Calu3 (cell line): ENCODE results near the gene ABCC6. TPM values are rescaled to one million over a fixed set of nuclear protein-coding genes. Genes with fewer than 3 reads are reported as not detected.

Experiments
- BruUV-seq: library from RNA; stranded (reverse); fragments of 400-500 nt; replicated peaks from 2 replicates; lab custom pipeline; 2021; lab: Mats Ljungman, UMichigan
- CTCF ChIA-PET: fragments of 300-600 bp; sonication (Branson Sonifier 250); formaldehyde crosslinking; loops from one replicate; lab custom pipeline; 2022; ENCODE audit warnings: antibody characterized with exemption; lab: Charles Lee
- DNase-seq: peaks from one replicate; pipeline ENCODE4 v3.0.0; 2022
- H3K27ac Mint-ChIP-seq: one replicate; pipeline ENCODE4 v1.8.0; 2022; ENCODE audit warnings: mixed read lengths; ENCODE audit not compliant: unreplicated experiment
- H3K27me3 Mint-ChIP-seq: one replicate; pipeline ENCODE4 v1.8.0; 2022; ENCODE audit warnings: mixed read lengths; ENCODE audit not compliant: unreplicated experiment
- H3K36me3 Mint-ChIP-seq: one replicate; pipeline ENCODE4 v1.8.0; 2022; ENCODE audit warnings: mild to moderate bottlenecking, moderate library complexity, mixed read lengths; ENCODE audit not compliant: insufficient read depth, unreplicated experiment
- H3K4me1 Mint-ChIP-seq: one replicate; pipeline ENCODE4 v1.8.0; 2022; ENCODE audit warnings: mild to moderate bottlenecking, low read depth, mixed read lengths; ENCODE audit not compliant: unreplicated experiment
- H3K4me3 Mint-ChIP-seq: one replicate; pipeline ENCODE4 v1.8.0; 2022; ENCODE audit warnings: mild to moderate bottlenecking, low read depth, moderate library complexity, mixed read lengths; ENCODE audit not compliant: unreplicated experiment
- H3K9me3 Mint-ChIP-seq: one replicate; pipeline ENCODE4 v1.8.0; 2022; ENCODE audit warnings: low read depth, mixed read lengths; ENCODE audit not compliant: unreplicated experiment
- CTCF ChIP-seq: fragments of 200-600 bp; IDR thresholded peaks from one replicate; pipeline ENCODE4 v1.8.0; 2022; ENCODE audit warnings: antibody characterized with exemption; ENCODE audit not compliant: unreplicated experiment
- intact Hi-C: fragments of 100-400 bp; cut with micrococcal nuclease; formaldehyde crosslinking; loops from one replicate; pipeline ENCODE4 v1.10.0; 2022; ENCODE audit not compliant: unreplicated experiment
- total RNA-seq: library from RNA; stranded (reverse); gene quantifications from 2 replicates; pipeline ENCODE4 v1.2.3, GENCODE V29; 2022

Gene ABCC6
- total RNA-seq, 1 experiment from 2014 or later: 3.7 TPM

GRCh38 chr16:16118337-16118736, 105.0 kb downstream of the ABCC6 start:
- no peaks in the 10 kb centered on the region for H3K27me3 Mint-ChIP-seq
- CTCF ChIA-PET: interaction anchor here (0.6 kb wide), 1 partner anchor 719 kb away, joined by 3 read pairs; no protein-coding TSS in a partner anchor
- BruUV-seq: no TSS peak
- H3K36me3 Mint-ChIP-seq: peaks cover 28% of the 10 kb centered on the region
- TF ChIP-seq CTCF: no peak
- no peaks in the 10 kb centered on the region for H3K4me1 Mint-ChIP-seq
- H3K9me3 Mint-ChIP-seq: no peaks in the 10 kb centered on the region
- intact Hi-C loops: no loop called here
- H3K4me3 Mint-ChIP-seq: no peak overlapping the region
- H3K27ac Mint-ChIP-seq: no peak overlapping the region
- DNase-seq: no peak

GRCh38 chr16:16116841-16117240, 106.5 kb downstream of the ABCC6 start:
- Mint-ChIP-seq H3K9me3 (no peaks in the 10 kb centered on the region), H3K27ac (no peak overlapping the region), H3K4me1 (no peaks in the 10 kb centered on the region), H3K4me3 (no peak overlapping the region), H3K27me3 (no peaks in the 10 kb centered on the region), H3K36me3 (peaks cover 28% of the 10 kb centered on the region)
- intact Hi-C loops: no loop called here
- TF ChIP-seq CTCF: no peak
- no peak for DNase-seq
- CTCF ChIA-PET: no interaction called here
- no TSS peak for BruUV-seq

- intact Hi-C loops: no loop called here
- Mint-ChIP-seq H3K4me1 (no peaks in the 10 kb centered on the region), H3K36me3 (peaks cover 35% of the 10 kb centered on the region), H3K9me3 (no peaks in the 10 kb centered on the region), H3K4me3 (no peak overlapping the region), H3K27ac (no peak overlapping the region), H3K27me3 (no peaks in the 10 kb centered on the region)
- no peak for DNase-seq
- CTCF ChIA-PET: no interaction called here
- no peak for TF ChIP-seq CTCF
- no TSS peak for BruUV-seq
These were observed 110.2 kb downstream of the ABCC6 start for GRCh38 chr16:16113076-16113475.

GRCh38 chr16:16112450-16113053, 110.7 kb downstream of the ABCC6 start:
- no peak overlapping the region for H3K4me3 Mint-ChIP-seq
- no peak for DNase-seq
- no peaks in the 10 kb centered on the region for H3K9me3 Mint-ChIP-seq
- intact Hi-C loops: no loop called here
- no peak for TF ChIP-seq CTCF
- no TSS peak for BruUV-seq
- H3K4me1 Mint-ChIP-seq: no peaks in the 10 kb centered on the region
- H3K36me3 Mint-ChIP-seq: peaks cover 35% of the 10 kb centered on the region
- CTCF ChIA-PET: no interaction called here
- no peaks in the 10 kb centered on the region for H3K27me3 Mint-ChIP-seq
- H3K27ac Mint-ChIP-seq: no peak overlapping the region
